HG02571 (cell line): ENCODE data around the gene PCED1B.
"Not testable (repeated sequence)": the region's sequence is repeated elsewhere in the genome, so short reads cannot be mapped to it uniquely, and the experiment has no call there.

Source experiments
- ATAC-seq: cut with Tn5 transposase; IDR thresholded peaks from one replicate; pipeline ENCODE4 v1.9.1; 2021; ENCODE audit warnings: mild to moderate bottlenecking, moderate library complexity; ENCODE audit not compliant: unreplicated experiment

Gene PCED1B, protein sequence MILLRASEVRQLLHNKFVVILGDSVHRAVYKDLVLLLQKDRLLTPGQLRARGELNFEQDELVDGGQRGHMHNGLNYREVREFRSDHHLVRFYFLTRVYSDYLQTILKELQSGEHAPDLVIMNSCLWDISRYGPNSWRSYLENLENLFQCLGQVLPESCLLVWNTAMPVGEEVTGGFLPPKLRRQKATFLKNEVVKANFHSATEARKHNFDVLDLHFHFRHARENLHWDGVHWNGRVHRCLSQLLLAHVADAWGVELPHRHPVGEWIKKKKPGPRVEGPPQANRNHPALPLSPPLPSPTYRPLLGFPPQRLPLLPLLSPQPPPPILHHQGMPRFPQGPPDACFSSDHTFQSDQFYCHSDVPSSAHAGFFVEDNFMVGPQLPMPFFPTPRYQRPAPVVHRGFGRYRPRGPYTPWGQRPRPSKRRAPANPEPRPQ

DNA sequence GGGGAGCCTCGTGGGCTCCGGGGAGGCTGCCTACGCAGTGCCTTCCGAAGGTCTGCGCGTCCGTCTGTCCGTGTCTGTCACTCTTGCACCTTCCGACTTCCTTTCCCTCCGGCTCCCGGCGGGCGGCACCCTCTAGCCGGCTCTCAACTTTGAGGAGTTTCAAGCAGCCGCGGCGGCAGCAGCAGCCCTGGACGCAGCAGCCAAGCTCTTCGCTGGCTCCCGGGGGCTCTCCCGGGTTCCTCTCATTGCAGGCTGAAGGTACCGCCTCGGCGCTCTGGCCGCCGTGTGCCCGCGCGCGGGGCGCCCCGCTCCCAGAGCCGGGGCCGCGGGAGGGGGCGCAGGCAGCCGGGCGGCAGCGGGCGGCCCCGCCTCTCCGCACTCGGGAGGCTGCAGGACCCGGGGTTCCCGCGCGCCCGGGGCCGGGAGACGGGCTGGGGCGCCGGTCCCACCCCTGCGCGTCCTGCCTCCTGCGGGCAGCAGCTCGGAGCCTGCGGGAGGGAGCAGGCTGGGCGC is at the start of gene PCED1B, which contains the start of gene AMIGO2:
Gene PCED1B, plus strand, starts transcription at position 154 of the 513 bp plus-strand sequence. CDS start 155,443 bp downstream, outside the sequence.
Gene AMIGO2, minus strand, starts transcription at position 492 of the 513 bp plus-strand sequence. CDS start 957 bp downstream, outside the sequence.
- peak; percentile 78 for ATAC-seq

DNA sequence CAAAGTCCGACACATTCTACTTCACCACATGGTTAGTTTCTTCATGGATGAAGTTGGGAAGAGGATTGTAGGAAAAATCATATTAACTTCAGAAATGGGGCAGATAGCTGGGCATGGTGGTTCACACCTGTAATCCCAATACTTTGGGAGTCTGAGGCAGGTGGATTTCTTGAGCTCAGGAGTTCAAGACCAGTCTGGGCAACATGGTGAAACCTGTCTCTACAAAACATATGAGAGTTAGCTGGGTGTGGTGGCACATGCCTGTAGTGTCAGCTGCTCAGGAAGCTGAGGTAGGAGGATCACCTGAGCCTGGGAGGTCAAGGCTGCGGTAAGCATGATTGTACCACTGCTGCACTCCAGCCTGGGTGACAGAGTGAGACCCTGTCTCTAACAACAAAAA is 49.5 kb upstream of the PCED1B start:
- ATAC-seq: no peak

DNA sequence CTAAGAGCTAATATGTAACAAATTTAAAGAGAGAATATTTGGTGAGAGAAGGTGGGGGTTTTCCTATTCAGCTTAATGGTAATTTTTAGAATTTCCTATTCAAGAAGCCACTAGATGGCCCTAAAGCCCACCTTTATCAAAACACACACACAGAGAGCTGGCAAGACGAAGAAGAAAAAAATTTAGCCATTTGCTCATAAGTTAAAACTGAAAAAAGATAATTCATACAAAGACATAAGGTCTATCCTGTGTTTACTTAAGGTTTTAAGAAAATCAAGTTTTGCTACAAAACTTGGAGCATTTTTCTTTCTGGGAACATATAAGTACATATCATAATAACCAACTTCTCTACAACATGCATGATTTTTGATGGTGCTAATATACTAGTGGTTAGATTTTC is 46.8 kb upstream of the PCED1B start:
- ATAC-seq: no peak

DNA sequence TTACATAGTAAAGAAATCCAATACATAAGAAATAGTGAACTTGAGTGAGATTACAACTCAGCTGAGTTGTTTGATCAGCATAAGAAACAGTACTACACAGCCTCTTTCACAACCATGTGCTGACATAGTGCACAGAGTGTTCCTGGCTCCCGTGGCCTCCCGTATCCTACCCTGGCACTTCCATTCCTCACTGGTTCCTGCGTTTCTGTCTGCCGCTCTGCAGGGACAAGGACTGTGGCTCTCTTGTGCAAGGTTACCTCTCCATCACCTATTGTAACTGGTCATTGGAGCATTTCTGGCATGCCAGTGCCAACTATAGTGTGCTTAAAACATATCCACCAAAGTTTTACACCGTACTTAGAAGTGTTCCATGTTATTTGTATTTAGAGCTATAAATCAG is 46.3 kb upstream of the PCED1B start:
- ATAC-seq: no peak

DNA sequence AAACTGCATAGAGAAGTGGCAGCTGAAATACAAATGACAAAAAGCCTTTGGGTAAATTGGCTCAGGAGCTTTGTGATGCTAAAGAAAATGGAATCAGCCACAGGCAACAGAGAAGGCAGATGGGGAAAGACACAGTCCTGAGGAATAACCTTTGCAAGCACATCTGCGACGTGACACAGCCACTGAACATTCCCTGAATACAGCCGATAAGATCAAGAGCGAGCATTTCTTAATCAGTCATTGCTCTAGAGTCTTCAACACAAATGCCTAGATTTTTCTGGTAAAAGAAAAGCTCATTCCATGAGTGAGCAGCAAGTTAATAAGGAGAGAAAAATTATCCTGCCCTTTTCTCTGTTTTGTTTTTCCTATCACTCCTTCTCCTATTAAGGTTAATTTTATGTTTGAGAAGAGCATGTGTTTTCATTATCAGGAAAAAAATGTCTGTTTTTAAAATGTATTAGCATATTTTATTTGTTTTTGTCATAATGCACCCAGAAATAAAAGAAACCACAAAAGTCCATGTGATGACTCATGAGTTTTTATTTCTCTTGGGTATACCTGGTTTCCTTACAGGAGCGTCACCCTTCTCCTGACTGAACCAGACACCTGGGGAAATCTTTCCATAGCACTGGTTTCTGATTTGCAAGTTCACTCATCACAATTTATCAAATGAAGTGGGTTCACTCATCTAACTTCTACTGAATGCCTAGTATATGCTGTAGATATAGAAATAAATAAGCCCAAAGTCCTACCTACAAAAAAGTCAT is 45.4 kb upstream of the PCED1B start:
- no peak for ATAC-seq

DNA sequence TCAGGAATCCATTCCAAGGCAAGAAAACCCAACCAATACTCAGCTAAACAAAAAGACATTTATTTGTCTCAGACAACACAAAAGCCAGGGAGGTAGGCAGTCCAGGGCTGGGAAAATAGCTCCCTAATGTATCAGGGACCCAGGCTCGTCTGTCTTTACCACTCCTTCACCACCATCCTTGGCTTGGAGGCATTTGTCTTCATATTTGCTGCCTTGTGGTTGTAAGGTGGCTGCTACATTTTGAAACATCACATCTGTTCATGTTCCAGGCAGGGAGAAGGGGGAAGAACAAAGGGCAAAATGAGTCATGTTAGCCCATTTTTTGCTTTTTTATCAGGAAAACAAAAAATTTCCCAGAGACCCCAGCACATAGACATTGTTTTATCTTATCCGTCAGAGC is 44.8 kb upstream of the PCED1B start:
- no peak for ATAC-seq

DNA sequence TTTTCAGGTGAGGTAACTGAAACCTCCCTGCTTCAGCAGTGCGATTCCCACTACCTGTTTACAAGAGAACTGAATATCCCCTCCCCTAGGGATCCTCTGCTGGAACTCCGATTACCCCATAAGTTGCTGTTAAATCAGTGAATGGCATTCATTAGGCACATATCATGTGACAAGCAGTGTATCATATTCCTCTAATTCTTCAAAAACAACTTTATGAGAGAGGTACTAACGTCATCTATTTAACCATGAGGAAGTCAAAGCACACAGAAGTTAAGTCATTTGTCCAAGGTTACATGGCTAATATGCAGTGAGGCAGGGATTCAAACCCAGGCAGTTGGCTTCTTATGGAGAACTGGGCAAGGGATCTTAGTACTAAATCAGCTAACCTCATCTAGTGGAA is 43.9 kb upstream of the PCED1B start:
- ATAC-seq: no peak

DNA sequence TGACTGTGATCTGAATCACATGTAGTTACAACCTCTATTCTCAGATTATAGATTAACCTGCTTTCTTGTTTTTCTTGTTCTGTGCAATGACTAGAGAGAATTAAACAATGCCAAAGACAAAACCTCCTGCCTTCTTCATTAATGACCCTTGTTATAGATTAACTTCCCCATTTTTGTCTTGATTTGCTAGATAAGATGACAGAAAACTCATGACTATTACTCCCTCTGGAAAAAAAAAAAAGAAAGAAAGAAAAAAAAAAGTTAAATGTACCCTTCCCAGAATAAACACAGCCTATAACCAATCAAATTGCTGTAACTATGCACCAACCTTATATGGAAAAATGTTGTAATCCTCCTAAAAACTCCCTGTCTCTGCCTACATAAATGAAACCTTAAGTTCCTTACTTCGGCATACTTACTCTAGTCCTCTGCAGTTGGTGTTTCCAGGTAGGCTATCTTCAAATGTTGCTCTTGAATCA is 41.1 kb upstream of the PCED1B start:
- no peak for ATAC-seq

DNA sequence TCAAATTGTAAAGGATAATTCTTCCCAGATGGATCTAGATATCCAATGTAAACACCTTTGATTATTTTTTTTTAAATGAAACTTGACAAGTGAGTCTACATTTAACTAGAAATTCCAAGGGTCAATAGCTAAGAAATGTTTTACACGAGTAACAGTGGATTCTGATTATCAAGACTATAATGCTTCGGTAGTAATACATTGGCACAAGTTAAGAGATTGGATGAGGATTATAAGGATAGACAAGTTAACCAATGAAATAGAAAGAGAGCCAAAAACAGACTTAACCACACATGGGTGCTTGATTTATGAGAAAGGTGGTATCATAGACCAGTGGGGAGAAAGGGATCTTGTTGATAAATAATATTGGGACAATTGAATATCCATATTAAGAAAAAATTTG is 40.3 kb upstream of the PCED1B start:
- no peak for ATAC-seq

DNA sequence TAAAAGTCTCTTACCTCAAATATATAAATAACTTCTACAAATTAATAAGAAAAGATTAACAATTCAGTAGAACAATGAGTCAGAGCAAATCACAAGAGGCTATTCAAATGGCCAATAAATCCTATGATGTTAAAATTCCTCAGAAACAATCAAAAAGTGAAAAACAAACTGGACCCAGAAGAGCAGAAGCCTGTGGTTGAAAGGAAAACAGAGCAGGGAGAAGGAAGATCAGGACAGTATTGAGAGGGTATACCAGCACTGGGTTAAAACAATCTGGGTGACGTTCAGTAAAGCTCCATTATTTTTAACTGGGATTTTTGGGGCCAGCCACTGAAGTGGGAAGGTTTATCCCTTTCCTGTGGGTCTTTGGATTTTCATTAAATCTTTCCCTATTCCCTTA is 39.7 kb upstream of the PCED1B start:
- ATAC-seq: no peak

DNA sequence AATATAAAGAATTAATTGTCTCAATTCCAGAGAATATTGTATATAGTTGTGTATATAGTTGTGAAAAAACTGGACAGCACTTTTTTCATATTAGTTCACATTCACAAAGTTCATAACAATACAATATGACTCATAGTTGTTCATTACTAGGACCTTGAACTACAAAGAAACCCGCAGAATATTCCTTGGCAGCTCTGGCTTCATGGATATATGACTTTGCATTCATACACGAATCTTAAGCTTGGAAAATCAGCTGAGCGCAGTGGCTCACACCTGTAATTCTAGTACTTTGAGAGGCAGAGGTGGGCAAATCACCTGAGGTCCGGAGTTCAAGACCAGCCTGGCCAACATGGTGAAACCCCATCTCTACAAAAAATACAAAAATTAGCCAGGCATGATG is 38.1 kb upstream of the PCED1B start:
- ATAC-seq: no peak

DNA sequence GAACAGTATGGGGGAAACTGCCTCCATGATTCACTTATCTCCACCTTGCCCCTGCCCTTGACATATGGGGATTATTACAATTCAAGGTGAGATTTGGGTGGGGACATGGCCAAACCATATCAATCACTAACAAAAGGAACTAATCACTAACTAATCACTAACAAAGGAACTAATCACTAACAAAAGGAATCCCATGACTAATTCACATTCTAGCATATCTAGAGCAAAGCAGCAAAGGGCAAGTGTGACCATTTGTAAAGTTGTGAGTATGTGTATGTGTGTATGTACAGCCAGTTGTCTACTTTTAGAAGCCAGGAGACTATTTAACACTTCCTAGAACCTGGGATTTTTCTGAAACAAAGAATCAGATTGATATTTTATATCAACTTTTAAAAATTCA is 30.9 kb upstream of the PCED1B start:
- ATAC-seq: no peak

DNA sequence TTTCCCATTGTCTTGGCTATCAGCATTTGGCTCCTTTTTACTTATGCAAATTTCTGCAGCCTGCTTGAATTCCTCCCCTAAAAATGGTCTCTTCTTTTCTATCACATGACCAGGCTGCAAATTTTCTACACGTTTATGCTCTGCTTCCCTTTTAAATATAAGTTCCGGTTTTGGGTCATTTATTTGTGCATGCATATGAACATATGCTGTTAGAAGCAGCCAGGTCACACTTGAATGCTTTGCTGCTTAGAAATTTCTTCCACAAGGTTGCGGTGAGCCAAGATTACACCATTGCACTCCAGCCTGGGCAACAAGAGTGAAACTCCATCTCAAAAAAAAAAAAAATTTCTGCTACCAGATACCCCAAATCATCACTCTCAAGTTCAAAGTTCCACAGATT is 28.1 kb upstream of the PCED1B start:
- ATAC-seq: not testable (repeated sequence)

DNA sequence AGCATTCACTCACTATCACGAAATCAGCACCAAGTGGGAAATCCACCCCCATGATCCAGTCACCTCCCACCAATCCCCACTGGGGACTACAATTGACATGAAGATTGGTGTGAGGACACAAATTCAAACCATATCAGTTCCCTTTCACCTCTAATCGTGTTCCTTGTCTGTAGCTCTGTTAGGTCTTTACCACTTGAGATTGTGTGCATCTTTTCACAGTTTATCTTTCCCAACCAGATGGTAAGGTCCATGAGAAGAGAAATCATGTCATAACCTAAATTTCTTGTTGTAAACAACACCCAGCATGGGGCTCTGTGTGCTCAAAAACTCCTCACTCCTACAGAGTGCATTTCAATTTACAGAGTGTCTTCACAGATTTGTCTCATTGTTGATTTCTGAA is 27.1 kb upstream of the PCED1B start:
- ATAC-seq: no peak

DNA sequence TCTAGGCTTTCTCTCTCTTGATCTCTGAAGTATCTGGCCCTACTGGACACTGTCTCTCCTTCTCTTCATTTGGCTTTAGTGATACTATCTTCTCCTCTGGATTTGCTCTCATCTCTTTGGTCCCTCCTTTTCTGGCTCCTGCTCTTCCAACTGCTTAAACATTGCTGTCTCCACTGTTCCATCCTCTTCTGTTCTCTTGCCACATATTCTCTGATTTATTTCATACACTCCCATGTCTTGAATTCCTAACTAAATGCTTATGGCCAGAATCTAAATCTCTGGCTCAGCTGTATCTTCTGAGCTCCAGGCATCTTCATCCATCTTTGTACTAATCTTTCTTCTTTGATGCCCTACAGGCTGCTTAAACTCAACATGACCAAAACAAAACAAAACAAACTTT is 25.5 kb upstream of the PCED1B start:
- no peak for ATAC-seq

DNA sequence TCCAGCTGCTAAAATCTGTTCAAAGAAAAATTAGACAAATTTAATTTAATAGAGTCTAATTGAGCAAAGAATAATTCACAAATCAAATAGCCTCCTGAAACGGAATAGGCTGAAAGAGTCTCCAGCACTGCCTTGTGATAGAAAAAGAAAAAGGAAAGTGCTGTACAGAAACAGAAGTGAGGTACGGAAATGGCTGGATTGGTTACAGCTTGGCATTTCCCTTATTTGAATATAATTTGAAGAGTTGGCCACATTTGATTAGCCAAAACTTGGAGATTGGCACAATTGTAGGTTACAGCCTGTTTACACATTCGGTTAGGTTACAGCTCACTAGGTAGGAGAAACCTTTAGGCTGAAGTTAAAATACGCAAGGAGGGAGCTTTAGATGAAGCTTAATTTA is 24.8 kb upstream of the PCED1B start:
- no peak for ATAC-seq

DNA sequence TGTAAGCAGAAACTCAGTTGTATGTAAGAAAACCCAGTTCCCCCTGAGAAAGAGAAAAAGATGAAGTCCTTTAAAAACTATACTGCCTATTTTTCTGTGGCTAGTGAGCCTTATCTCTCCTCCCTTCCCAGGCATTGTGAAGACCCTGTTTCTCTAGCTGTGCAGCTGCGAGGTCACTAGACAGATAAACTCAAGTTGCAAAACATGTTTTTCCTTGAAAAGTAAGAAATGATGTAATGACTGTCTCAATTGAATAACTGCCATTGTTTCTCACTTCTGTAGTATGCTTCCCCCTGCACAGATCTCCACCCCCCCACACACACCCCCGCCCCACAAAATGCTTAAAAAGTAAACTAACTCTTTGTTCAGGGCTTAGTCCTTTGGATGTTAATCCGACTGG is 23.6 kb upstream of the PCED1B start:
- not testable (repeated sequence) for ATAC-seq

DNA sequence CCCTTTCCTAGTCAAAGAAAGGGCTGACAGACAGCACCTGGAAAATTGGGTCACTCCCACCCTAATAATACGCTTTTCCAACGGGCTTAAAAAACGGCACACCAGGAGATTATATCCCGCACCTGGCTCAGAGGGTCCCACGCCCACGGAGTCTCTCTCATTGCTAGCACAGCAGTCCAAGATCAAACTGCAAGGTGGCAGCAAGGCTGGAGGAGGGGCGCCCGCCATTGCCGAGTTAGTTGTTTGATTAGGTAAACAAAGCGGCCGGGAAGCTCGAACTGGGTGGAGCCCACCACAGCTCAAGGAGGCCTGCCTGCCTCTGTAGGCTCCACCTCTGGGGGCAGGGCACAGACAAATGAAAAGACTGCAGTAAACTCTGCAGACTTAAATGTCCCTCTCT is 22.5 kb upstream of the PCED1B start:
- ATAC-seq: not testable (repeated sequence)

DNA sequence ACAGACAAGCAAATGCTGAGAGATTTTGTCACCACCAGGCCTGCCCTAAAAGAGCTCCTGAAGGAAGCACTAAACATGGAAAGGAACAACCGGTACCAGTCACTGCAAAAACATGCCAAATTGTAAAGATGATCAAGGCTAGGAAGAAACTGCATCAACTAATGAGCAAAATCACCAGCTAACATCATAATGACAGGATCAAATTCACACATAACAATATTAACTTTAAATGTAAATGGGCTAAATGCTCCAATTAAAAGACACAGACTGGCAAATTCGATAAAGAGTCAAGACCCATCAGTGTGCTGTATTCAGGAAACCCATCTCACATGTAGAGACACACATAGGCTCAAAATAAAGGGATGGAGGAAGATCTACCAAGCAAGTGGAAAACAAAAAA is 20.8 kb upstream of the PCED1B start:
- not testable (repeated sequence) for ATAC-seq

DNA sequence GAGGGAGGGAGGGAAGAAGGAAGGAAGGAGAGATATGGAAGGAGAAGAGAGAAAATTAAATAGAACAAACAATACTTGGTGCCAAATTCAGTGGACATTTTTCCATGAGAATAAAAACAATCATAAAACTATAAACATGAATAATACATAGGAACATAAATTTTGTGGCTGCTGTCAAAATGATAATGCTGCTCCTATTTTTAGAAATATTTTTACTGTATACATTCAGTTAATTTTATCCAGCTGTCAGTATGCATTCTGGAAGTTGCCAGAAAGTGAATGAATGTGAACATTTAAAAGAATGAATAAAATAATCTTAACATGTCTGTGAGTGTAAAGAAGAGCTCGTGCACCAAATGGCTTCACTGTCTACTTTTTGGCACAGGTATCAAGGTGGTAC is 13.9 kb upstream of the PCED1B start:
- no peak for ATAC-seq

DNA sequence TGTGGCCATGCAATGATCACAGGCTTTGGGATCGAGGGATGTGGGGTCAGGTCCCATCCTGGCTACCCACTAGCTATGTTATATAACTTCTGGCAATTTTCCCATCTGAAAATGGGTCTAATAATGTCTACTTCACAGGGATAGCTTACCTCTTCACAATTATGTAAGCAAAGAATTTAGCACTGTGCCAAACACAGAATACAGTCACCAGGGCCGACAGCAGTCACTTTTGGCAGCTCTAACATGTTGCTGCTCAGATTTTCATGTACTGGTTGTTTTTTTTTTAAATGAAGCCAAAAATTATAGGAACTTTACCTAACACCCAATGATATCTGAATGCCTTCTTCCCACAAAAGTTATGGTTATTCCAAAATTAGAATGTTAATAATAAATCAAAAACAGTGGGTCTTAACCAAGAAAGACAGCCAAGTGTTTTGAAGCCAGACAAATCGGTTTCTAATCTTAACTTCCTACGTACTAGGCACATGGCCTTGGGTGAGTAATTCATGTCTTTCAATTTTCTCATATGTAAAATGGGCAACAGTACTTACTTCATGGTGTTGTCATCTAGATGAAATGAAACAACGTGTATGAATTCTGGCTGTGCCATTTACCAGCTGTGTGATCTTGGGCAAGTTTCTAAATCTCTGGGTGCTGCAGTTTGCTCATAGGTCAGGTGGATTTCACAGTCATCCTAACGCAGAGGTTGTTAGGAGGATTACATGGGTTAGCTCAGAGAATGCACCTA is 13.0 kb upstream of the PCED1B start:
- no peak for ATAC-seq
